GM23338 (cell line): ENCODE measurements around the gene CDC34. TPM values are rescaled to one million over a fixed set of nuclear protein-coding genes. Genes with fewer than 3 reads are reported as not detected.

ENCODE experiments used
- ATAC-seq: fragments of 200-7000 bp; cut with Tn5 transposase; 3 replicates; pipeline ENCODE4 v1.9.1; 2020
- DNase-seq: peaks from one replicate; pipeline ENCODE4 v3.0.0-alpha.2; 2015; ENCODE audit warnings: low spot score
- H2AFZ ChIP-seq: fragments of 200-600 bp; sonication (generic); 2 replicates; pipeline ENCODE4 v1.8.0; 2016; ENCODE audit warnings: antibody characterized with exemption, mild to moderate bottlenecking, moderate library complexity
- H3F3A ChIP-seq: fragments of 200-600 bp; sonication (generic); replicated peaks from 2 replicates; pipeline ENCODE4 v1.8.0; 2017; ENCODE audit warnings: antibody characterized with exemption, mixed run types, low read depth
- H3K27ac ChIP-seq: fragments of 200-600 bp; sonication (generic); 2 replicates; pipeline ENCODE4 v1.6.1; 2016; ENCODE audit warnings: low read depth
- H3K27me3 ChIP-seq: fragments of 200-600 bp; sonication (generic); 2 replicates; pipeline ENCODE4 v1.8.0; 2016; ENCODE audit warnings: mild to moderate bottlenecking, mixed run types, moderate library complexity; ENCODE audit not compliant: insufficient read depth
- H3K36me3 ChIP-seq: fragments of 200-600 bp; sonication (generic); 2 replicates; pipeline ENCODE4 v1.8.0; 2016; ENCODE audit warnings: mild to moderate bottlenecking; ENCODE audit not compliant: insufficient read depth
- H3K4me1 ChIP-seq: fragments of 200-600 bp; sonication (generic); 2 replicates; pipeline ENCODE4 v1.8.0; 2016; ENCODE audit warnings: mild to moderate bottlenecking, moderate library complexity; ENCODE audit not compliant: insufficient read depth
- H3K4me2 ChIP-seq: fragments of 200-600 bp; sonication (generic); 2 replicates; pipeline ENCODE4 v1.7.1; 2017; ENCODE audit warnings: mixed run types
- H3K4me3 ChIP-seq: fragments of 200-600 bp; sonication (generic); 2 replicates; pipeline ENCODE4 v1.6.1; 2016; ENCODE audit warnings: mixed run types
- H3K79me2 ChIP-seq: fragments of 200-600 bp; sonication (generic); replicated peaks from 2 replicates; pipeline ENCODE4 v1.8.0; 2017; ENCODE audit warnings: mild to moderate bottlenecking; ENCODE audit not compliant: insufficient read depth
- H3K9me2 ChIP-seq: fragments of 200-600 bp; sonication (generic); 2 replicates; pipeline ENCODE4 v1.8.0; 2017; ENCODE audit not compliant: insufficient read depth
- H4K20me1 ChIP-seq: fragments of 200-600 bp; sonication (generic); replicated peaks from 2 replicates; pipeline ENCODE4 v1.8.0; 2017; ENCODE audit warnings: mild to moderate bottlenecking; ENCODE audit not compliant: insufficient read depth
- H3K27ac Mint-ChIP-seq: 2 replicates; pipeline ENCODE4 v1.8.0; 2020; ENCODE audit warnings: inconsistent platforms, mild to moderate bottlenecking, moderate library complexity, mixed read lengths
- H3K27me3 Mint-ChIP-seq: 3 replicates; pipeline ENCODE4 v1.8.0; 2022; ENCODE audit warnings: low read depth, mild to moderate bottlenecking, moderate library complexity, mixed read lengths, inconsistent platforms; ENCODE audit not compliant: insufficient read depth, poor library complexity
- H3K36me3 Mint-ChIP-seq: 3 replicates; pipeline ENCODE4 v1.8.0; 2021; ENCODE audit warnings: low read depth, mild to moderate bottlenecking, inconsistent platforms, moderate library complexity, mixed read lengths
- H3K4me1 Mint-ChIP-seq: 3 replicates; pipeline ENCODE4 v1.8.0; 2020; ENCODE audit warnings: mild to moderate bottlenecking, inconsistent platforms, mixed read lengths
- H3K4me3 Mint-ChIP-seq: 3 replicates; pipeline ENCODE4 v1.8.0; 2021; ENCODE audit warnings: moderate library complexity, mild to moderate bottlenecking, inconsistent platforms, mixed read lengths
- H3K9me3 Mint-ChIP-seq: 3 replicates; pipeline ENCODE4 v1.8.0; 2020; ENCODE audit warnings: moderate library complexity, mild to moderate bottlenecking, inconsistent platforms, mixed read lengths
- CREB1 ChIP-seq: fragments of 250-450 bp; sonication (Bioruptor Pico); IDR thresholded peaks from 2 replicates; pipeline ENCODE4 v1.5.0; 2020; ENCODE audit warnings: low read depth, mild to moderate bottlenecking, moderate library complexity
- EZH2 ChIP-seq: fragments of 200-600 bp; sonication (generic); IDR thresholded peaks from one replicate; pipeline ENCODE4 v1.8.0; 2017; ENCODE audit warnings: antibody characterized with exemption, mild to moderate bottlenecking, low read depth; ENCODE audit not compliant: unreplicated experiment
- JUNB ChIP-seq: IDR thresholded peaks from one replicate; pipeline ENCODE4 v1.6.1; 2016; ENCODE audit warnings: antibody characterized with exemption; ENCODE audit not compliant: unreplicated experiment
- NANOG ChIP-seq: IDR thresholded peaks from 2 replicates; pipeline ENCODE4 v1.6.1; 2016; ENCODE audit warnings: antibody characterized with exemption, borderline replicate concordance
- POLR2AphosphoS5 ChIP-seq: IDR thresholded peaks from 2 replicates; pipeline ENCODE4 v1.6.1; 2016; ENCODE audit warnings: antibody characterized with exemption, low read depth
- STAT1 ChIP-seq: IDR thresholded peaks from one replicate; pipeline ENCODE4 v1.6.1; 2016; ENCODE audit warnings: antibody characterized with exemption; ENCODE audit not compliant: unreplicated experiment
- ZNF114 ChIP-seq: fragments of 250-450 bp; sonication (Bioruptor Pico); IDR thresholded peaks from 2 replicates; pipeline ENCODE4 v1.5.0; 2020; ENCODE audit warnings: mild to moderate bottlenecking, moderate library complexity
- ZNF462 ChIP-seq: fragments of 250-450 bp; sonication (Bioruptor Pico); IDR thresholded peaks from 2 replicates; pipeline ENCODE4 v1.5.0; 2020; ENCODE audit warnings: mild to moderate bottlenecking, moderate library complexity
- polyA plus RNA-seq: library from polyadenylated mRNA; unstranded; fragments of >200 nt; fragmentation: Nextera tagmentation; extraction: Ambion mirVana; gene quantifications from 2 replicates; pipeline ENCODE4 v1.2.1, GENCODE V29; 2016
- total RNA-seq: library from RNA; depleted of rRNA; stranded (reverse); fragments of >200 nt; shearing (Covaris generic); gene quantifications from 2 replicates; pipeline ENCODE4 v1.2.3, GENCODE V29; 2014
- TF ChIP-seq, protein P1 (sequence below): IDR thresholded peaks from 2 replicates; pipeline ENCODE4 v1.6.1; 2016; ENCODE audit warnings: antibody characterized with exemption
- TF ChIP-seq, protein P2 (sequence below): IDR thresholded peaks from one replicate; pipeline ENCODE4 v1.6.1; 2018; ENCODE audit warnings: antibody characterized with exemption; ENCODE audit not compliant: unreplicated experiment

Gene CDC34
- total and polyA plus RNA-seq, 2 experiments from 2014 or later, result 114 to 148 TPM

- no peak overlapping the region for H3K4me3 Mint-ChIP-seq
- H3K9me3 Mint-ChIP-seq, result peaks cover 39% of the 10 kb centered on the region
- Histone ChIP-seq H3K79me2 (no peaks in the 10 kb centered on the region), H3K4me2 (no peak overlapping the region), H2AFZ (no peak overlapping the region), H3K36me3 (no peaks in the 10 kb centered on the region), H3K27me3 (no peaks in the 10 kb centered on the region), H3K27ac (no peak overlapping the region), H3K4me1 (no peaks in the 10 kb centered on the region), H3K4me3 (no peak overlapping the region), H4K20me1 (no peaks in the 10 kb centered on the region), H3K9me2 (no peaks in the 10 kb centered on the region), H3F3A (peaks cover 11% of the 10 kb centered on the region)
- DNase-seq (no peak), ATAC-seq (no peak)
- TF ChIP-seq POLR2AphosphoS5 (no peak), ZNF462 (CRISPR knock-in tag) (no peak), JUNB (no peak), CREB1 (no peak), STAT1 (no peak), NANOG (no peak), EZH2 (no peak), ZNF114 (CRISPR knock-in tag) (no peak)
- TF ChIP-seq, protein P1, sequence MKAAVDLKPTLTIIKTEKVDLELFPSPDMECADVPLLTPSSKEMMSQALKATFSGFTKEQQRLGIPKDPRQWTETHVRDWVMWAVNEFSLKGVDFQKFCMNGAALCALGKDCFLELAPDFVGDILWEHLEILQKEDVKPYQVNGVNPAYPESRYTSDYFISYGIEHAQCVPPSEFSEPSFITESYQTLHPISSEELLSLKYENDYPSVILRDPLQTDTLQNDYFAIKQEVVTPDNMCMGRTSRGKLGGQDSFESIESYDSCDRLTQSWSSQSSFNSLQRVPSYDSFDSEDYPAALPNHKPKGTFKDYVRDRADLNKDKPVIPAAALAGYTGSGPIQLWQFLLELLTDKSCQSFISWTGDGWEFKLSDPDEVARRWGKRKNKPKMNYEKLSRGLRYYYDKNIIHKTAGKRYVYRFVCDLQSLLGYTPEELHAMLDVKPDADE, result no peak
- TF ChIP-seq, protein P2, sequence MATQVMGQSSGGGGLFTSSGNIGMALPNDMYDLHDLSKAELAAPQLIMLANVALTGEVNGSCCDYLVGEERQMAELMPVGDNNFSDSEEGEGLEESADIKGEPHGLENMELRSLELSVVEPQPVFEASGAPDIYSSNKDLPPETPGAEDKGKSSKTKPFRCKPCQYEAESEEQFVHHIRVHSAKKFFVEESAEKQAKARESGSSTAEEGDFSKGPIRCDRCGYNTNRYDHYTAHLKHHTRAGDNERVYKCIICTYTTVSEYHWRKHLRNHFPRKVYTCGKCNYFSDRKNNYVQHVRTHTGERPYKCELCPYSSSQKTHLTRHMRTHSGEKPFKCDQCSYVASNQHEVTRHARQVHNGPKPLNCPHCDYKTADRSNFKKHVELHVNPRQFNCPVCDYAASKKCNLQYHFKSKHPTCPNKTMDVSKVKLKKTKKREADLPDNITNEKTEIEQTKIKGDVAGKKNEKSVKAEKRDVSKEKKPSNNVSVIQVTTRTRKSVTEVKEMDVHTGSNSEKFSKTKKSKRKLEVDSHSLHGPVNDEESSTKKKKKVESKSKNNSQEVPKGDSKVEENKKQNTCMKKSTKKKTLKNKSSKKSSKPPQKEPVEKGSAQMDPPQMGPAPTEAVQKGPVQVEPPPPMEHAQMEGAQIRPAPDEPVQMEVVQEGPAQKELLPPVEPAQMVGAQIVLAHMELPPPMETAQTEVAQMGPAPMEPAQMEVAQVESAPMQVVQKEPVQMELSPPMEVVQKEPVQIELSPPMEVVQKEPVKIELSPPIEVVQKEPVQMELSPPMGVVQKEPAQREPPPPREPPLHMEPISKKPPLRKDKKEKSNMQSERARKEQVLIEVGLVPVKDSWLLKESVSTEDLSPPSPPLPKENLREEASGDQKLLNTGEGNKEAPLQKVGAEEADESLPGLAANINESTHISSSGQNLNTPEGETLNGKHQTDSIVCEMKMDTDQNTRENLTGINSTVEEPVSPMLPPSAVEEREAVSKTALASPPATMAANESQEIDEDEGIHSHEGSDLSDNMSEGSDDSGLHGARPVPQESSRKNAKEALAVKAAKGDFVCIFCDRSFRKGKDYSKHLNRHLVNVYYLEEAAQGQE, result no peak
- H3K36me3 Mint-ChIP-seq, result peaks cover 45% of the 10 kb centered on the region
- no peak overlapping the region for H3K27ac Mint-ChIP-seq
- peaks cover 17% of the 10 kb centered on the region for H3K4me1 Mint-ChIP-seq
- H3K27me3 Mint-ChIP-seq, result peaks cover 24% of the 10 kb centered on the region
Measured at GRCh38 chr19:566844-567243, 35.3 kb downstream of the CDC34 start.
